Measurements from ENCODE around the gene TMEM119. TPM values are rescaled to one million over a fixed set of nuclear protein-coding genes. Genes with fewer than 3 reads are reported as not detected.
"Not testable (repeated sequence)": the region's sequence is repeated elsewhere in the genome, so short reads cannot be mapped to it uniquely, and the experiment has no call there.

The TMEM119 gene
- total and polyA plus RNA-seq, 12 donors, result 3.1 to 14.8 (median 6.6) TPM

- Histone ChIP-seq H3K4me3 (no peak overlapping the region), H3K27ac (no peak overlapping the region), H3K36me3 (replicated peaks in 1 of 2) (no peaks in the 10 kb centered on the region), H3K4me1 (replicated peaks in 1 of 2) (peaks cover 5 to 16% of the 10 kb centered on the region in 2 donors), H3K9me3 (replicated peaks in 1 of 3) (no peaks in the 10 kb centered on the region), H3K27me3 (no peaks in the 10 kb centered on the region)
- 76 to 90% (median 78%) methylated on average over 3 of the region's 3 CpGs for WGBS, 4 donors
- intact Hi-C loops (cut with DNase I), result no loop called here
- TF ChIP-seq POLR2A (IDR thresholded peaks at IDR 0.05) (no peak), CTCF (IDR thresholded peaks at IDR 0.05) (no peak)
- DNase-seq, result no peak
These were observed 23.3 kb upstream of the TMEM119 start for GRCh38 chr12:108621161-108621560.

GRCh38 chr12:108620236-108620879 lies 22.5 kb upstream of the TMEM119 start:
- intact Hi-C loops (cut with DNase I), result no loop called here
- no peak for TF ChIP-seq CTCF (IDR thresholded peaks at IDR 0.05)
- no peak for TF ChIP-seq POLR2A (IDR thresholded peaks at IDR 0.05)
- no peaks in the 10 kb centered on the region for H3K36me3 ChIP-seq (replicated peaks in 1 of 2)
- DNase-seq, result peak in 3 of 7 donors; percentile 55 to 77 (median 67)
- 93 to 97% (median 94%) methylated on average over 10 of the region's 10 CpGs for WGBS, 4 donors
- no peaks in the 10 kb centered on the region for H3K27me3 ChIP-seq
- no peak overlapping the region for H3K4me3 ChIP-seq
- H3K27ac ChIP-seq, result peak overlapping the region in 1 of 5 donors; percentile 16
- peaks cover 5 to 16% of the 10 kb centered on the region in 2 donors for H3K4me1 ChIP-seq (replicated peaks in 1 of 2)
- no peaks in the 10 kb centered on the region for H3K9me3 ChIP-seq (replicated peaks in 1 of 3)

- intact Hi-C loops (cut with DNase I), result loop anchor here (2.0 to 10.0 kb wide), 3 partner anchors 52 to 105 kb away; partner anchors contain the start of genes FICD (in 1 of the 2) and ISCU (in 1 of the 2)
- TF ChIP-seq CTCF (IDR thresholded peaks at IDR 0.05), result no peak
- 83 to 87% (median 84%) methylated on average over 14 of the region's 14 CpGs for WGBS, 4 donors
- Histone ChIP-seq H3K27ac (no peak overlapping the region), H3K9me3 (replicated peaks in 1 of 3) (no peaks in the 10 kb centered on the region), H3K27me3 (no peaks in the 10 kb centered on the region), H3K36me3 (replicated peaks in 1 of 2) (no peaks in the 10 kb centered on the region), H3K4me3 (no peak overlapping the region), H3K4me1 (replicated peaks in 1 of 2) (peaks cover 5 to 16% of the 10 kb centered on the region in 2 donors)
- no peak for DNase-seq
These were observed 21.7 kb upstream of the TMEM119 start for GRCh38 chr12:108619369-108620160.

GRCh38 chr12:108618953-108619274 lies 21.0 kb upstream of the TMEM119 start:
- H3K27me3 ChIP-seq; H3K9me3 ChIP-seq (replicated peaks in 1 of 3); H3K36me3 ChIP-seq (replicated peaks in 1 of 2); H3K4me3 ChIP-seq; H3K27ac ChIP-seq: not testable (repeated sequence)
- intact Hi-C loops (cut with DNase I), result loop anchor here (2.0 to 10.0 kb wide), 3 partner anchors 52 to 104 kb away; partner anchors contain the start of genes FICD (in 1 of the 2) and ISCU (in 1 of the 2)
- DNase-seq, result peak in 2 of 7 donors; percentile 50 to 66
- WGBS, 4 donors, result 55 to 68% (median 63%) methylated on average over 4 of the region's 4 CpGs
- peaks cover 5 to 16% of the 10 kb centered on the region in 2 donors for H3K4me1 ChIP-seq (replicated peaks in 1 of 2)

All from adrenal gland (tissue), 12 donors.